ENCODE data around the gene CCDC157. TPM values are rescaled to one million over a fixed set of nuclear protein-coding genes. Genes with fewer than 3 reads are reported as not detected.
A peak's percentile ranks its signal among the peaks of the same experiment; 100 is the strongest.

CCDC157 gene
- total and polyA plus RNA-seq, 2 of the 4 experiments (the other 2 are of a cell fraction) = 0.90 to 2.2 TPM

DNA sequence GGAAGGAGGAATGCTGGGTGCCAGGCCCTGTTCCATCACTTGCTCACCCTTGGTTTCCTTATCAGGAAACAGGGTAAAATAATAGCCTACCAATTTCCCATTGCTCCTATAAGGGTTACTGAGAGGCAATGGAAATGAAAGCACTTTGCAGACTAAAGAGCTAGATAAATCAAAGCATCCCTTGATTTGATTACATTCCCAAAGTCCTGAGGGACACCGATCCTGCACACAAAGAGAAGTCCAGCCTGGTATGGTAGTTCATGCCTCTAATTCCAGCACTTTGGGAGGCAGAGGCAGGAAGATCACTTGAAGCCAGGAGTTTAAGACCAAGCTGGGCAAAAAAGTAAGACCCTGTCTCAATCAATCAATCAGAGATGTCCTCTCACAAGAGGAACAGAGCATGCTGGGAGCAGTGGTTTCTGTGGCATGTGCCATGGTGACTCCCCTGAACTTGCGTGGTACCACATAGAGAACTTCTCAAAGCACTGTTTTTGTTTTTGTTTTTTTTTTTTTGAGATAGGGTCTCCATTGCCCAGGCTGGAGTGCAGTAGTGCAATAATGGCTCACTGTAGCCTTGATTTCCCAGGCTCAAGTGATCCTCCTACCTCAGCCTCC, 40.7 kb upstream of the CCDC157 start:
- Histone ChIP-seq H2AFZ (replicated peaks; ENCODE audit: low read length, poor library complexity) (no peak overlapping the region), H3K27ac (ENCODE audit: insufficient read depth, low read length) (peak overlapping the region; percentile 70), H3K79me1 (ENCODE audit: low read depth in 1 of 2, low read length in 2 of 2) (peaks cover 44 to 96% of the 10 kb centered on the region in 2 experiments), H2BK15ac (ENCODE audit: low read depth, low read length) (peak overlapping the region; percentile 68; the same call in 2 of the 3 replicates), H3K18ac (ENCODE audit: low read depth, low read length) (peak overlapping the region; percentile 63), H3K9ac (ENCODE audit: low read depth, low read length) (no peak overlapping the region), H2BK20ac (ENCODE audit: low read depth, low read length) (peak overlapping the region; percentile 67; the same call in 1 of the 2 replicates), H3K27me3 (ENCODE audit: control insufficient read depth, insufficient read depth, low read length) (no peaks in the 10 kb centered on the region), H3K4me2 (ENCODE audit: low read depth, low read length) (peak overlapping the region; percentile 45), H3K9me1 (ENCODE audit: insufficient read depth, low read length) (peaks cover 75% of the 10 kb centered on the region), H3K14ac (replicated peaks; ENCODE audit: low read depth, low read length) (peak overlapping the region; percentile 60), H3K4me3 (ENCODE audit: insufficient read depth, low read depth, low read length) (no peak overlapping the region), H3K56ac (ENCODE audit: extremely low read depth, insufficient read depth, low read length) (0 out of 2 replicates have a peak overlapping the region, but pooled peaks have one; percentile 14), H2AK5ac (ENCODE audit: low read depth, low read length) (peak overlapping the region; percentile 94), H4K8ac (ENCODE audit: low read depth in 2 of 2, low read length in 2 of 2) (peak overlapping the region; percentile 11; a peak in 3 of 4 replicates), H3K36me3 (ENCODE audit: control insufficient read depth, insufficient read depth, low read length) (peaks cover 15% of the 10 kb centered on the region), H2AK9ac (replicated peaks; ENCODE audit: low read depth, low read length, poor library complexity) (peak overlapping the region; percentile 47), H4K20me1 (ENCODE audit: insufficient read depth, low read length) (peaks cover 81% of the 10 kb centered on the region), H2BK5ac (ENCODE audit: low read depth, low read length, poor library complexity, severe bottlenecking) (peak overlapping the region; percentile 75), H4K91ac (ENCODE audit: insufficient read depth, low read depth, low read length) (peak overlapping the region; percentile 84), H4K5ac (ENCODE audit: low read depth, low read length) (peak overlapping the region; percentile 52), H2BK120ac (ENCODE audit: low read depth, low read length) (peak overlapping the region; percentile 65), H3K23ac (ENCODE audit: low read depth, low read length) (peak overlapping the region; percentile 71; the same call in 1 of the 2 replicates), H3K4ac (ENCODE audit: low read depth, low read length) (peak overlapping the region; percentile 75), H3K4me1 (ENCODE audit: control insufficient read depth, insufficient read depth, low read length) (peaks cover 45% of the 10 kb centered on the region), H3K9me3 (ENCODE audit: control insufficient read depth, insufficient read depth, low read length) (no peaks in the 10 kb centered on the region)
- ChIA-PET CTCF (interaction anchor here (1.0 to 1.3 kb wide), 2 partner anchors 8 to 28 kb away, joined by 3 to 5 read pairs; no protein-coding TSS in a partner anchor), POLR2A (ENCODE audit: unreplicated experiment) (no interaction called here)
- DNase-seq (peak; percentile 9), ATAC-seq (ENCODE audit: low read depth) (peak; percentile 15)
- intact Hi-C loops (cut with micrococcal nuclease) = no loop called here
- WGBS, 2 experiments (ENCODE audit: extremely low coverage in 2 of 2, insufficient read length in 1 of 2) = no CpG with 5 or more reads among the region's 2 CpGs
- no TSS peak for BruUV-seq (replicated peaks)
- in situ Hi-C loops (cut with MboI; ENCODE audit: low sequenced_read_pairs) = no loop called here
- dilution Hi-C loops (cut with HindIII; ENCODE audit: low sequenced_read_pairs, unreplicated experiment) = no loop called here
- TF ChIP-seq CEBPB (IDR thresholded peaks at IDR 0.05; ENCODE audit: low read depth, low read length) = no peak
- TF ChIP-seq MXI1 (IDR thresholded peaks at IDR 0.05; ENCODE audit: borderline replicate concordance, low read depth, low read length) = no peak
- TF ChIP-seq, protein P1, sequence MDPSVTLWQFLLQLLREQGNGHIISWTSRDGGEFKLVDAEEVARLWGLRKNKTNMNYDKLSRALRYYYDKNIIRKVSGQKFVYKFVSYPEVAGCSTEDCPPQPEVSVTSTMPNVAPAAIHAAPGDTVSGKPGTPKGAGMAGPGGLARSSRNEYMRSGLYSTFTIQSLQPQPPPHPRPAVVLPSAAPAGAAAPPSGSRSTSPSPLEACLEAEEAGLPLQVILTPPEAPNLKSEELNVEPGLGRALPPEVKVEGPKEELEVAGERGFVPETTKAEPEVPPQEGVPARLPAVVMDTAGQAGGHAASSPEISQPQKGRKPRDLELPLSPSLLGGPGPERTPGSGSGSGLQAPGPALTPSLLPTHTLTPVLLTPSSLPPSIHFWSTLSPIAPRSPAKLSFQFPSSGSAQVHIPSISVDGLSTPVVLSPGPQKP (IDR thresholded peaks at IDR 0.05; ENCODE audit: borderline replicate concordance, low read depth, low read length) = no peak
- TF ChIP-seq RFX5 (IDR thresholded peaks at IDR 0.05; ENCODE audit: low read depth, low read length) = no peak
- no peak for TF ChIP-seq CHD1 (IDR thresholded peaks at IDR 0.05; ENCODE audit: low read depth, low read length)
- no peak for TF ChIP-seq FOS (IDR thresholded peaks at IDR 0.05; ENCODE audit: low read depth, low read length)
- TF ChIP-seq, protein P2, sequence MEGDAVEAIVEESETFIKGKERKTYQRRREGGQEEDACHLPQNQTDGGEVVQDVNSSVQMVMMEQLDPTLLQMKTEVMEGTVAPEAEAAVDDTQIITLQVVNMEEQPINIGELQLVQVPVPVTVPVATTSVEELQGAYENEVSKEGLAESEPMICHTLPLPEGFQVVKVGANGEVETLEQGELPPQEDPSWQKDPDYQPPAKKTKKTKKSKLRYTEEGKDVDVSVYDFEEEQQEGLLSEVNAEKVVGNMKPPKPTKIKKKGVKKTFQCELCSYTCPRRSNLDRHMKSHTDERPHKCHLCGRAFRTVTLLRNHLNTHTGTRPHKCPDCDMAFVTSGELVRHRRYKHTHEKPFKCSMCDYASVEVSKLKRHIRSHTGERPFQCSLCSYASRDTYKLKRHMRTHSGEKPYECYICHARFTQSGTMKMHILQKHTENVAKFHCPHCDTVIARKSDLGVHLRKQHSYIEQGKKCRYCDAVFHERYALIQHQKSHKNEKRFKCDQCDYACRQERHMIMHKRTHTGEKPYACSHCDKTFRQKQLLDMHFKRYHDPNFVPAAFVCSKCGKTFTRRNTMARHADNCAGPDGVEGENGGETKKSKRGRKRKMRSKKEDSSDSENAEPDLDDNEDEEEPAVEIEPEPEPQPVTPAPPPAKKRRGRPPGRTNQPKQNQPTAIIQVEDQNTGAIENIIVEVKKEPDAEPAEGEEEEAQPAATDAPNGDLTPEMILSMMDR (conservative IDR thresholded peaks at IDR 0.05; ENCODE audit: low read depth, low read length) = no peak
- TF ChIP-seq SMC3 (IDR thresholded peaks at IDR 0.05; ENCODE audit: low read depth, low read length) = no peak
- TF ChIP-seq MAZ (IDR thresholded peaks at IDR 0.05; ENCODE audit: borderline replicate concordance, low read depth, low read length) = no peak
- TF ChIP-seq, protein P3, sequence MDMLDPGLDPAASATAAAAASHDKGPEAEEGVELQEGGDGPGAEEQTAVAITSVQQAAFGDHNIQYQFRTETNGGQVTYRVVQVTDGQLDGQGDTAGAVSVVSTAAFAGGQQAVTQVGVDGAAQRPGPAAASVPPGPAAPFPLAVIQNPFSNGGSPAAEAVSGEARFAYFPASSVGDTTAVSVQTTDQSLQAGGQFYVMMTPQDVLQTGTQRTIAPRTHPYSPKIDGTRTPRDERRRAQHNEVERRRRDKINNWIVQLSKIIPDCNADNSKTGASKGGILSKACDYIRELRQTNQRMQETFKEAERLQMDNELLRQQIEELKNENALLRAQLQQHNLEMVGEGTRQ (IDR thresholded peaks at IDR 0.05; ENCODE audit: low read depth, low read length) = no peak
- no peak for TF ChIP-seq BHLHE40 (IDR thresholded peaks at IDR 0.05; ENCODE audit: low read depth, low read length)
- no peak for TF ChIP-seq RCOR1 (IDR thresholded peaks at IDR 0.05; ENCODE audit: insufficient replicate concordance, low read length)
- TF ChIP-seq POLR2A (IDR thresholded peaks at IDR 0.05; ENCODE audit: low read depth, low read length) = no peak
- TF ChIP-seq RAD21 (IDR thresholded peaks at IDR 0.05; ENCODE audit: low read length) = no peak
- no peak for TF ChIP-seq NFE2L2 (IDR thresholded peaks at IDR 0.05; ENCODE audit: low read depth, low read length)

Measured in IMR-90 (cell line).